DND-41 (cell line): ENCODE results near the gene SH2D6.

Experiments
- CTCF ChIP-seq: IDR thresholded peaks from 2 replicates; pipeline ENCODE4 v1.5.1; 2012; ENCODE audit warnings: borderline replicate concordance, low read length, moderate library complexity, mild to moderate bottlenecking; ENCODE audit not compliant: poor library complexity, severe bottlenecking; ENCODE audit errors: extremely low read depth
- EZH2 ChIP-seq: IDR thresholded peaks from 3 replicates; pipeline ENCODE4 v1.6.1; 2012; ENCODE audit warnings: borderline replicate concordance, low read depth, mild to moderate bottlenecking, moderate library complexity, low read length, inconsistent platforms; ENCODE audit not compliant: severe bottlenecking

- no peak for TF ChIP-seq CTCF
- no peak for TF ChIP-seq EZH2
Observed at GRCh38 chr2:85396531-85397470, 21.7 kb upstream of the SH2D6 start.
